ENCODE data around the gene C12orf43. TPM values are rescaled to one million over a fixed set of nuclear protein-coding genes. Genes with fewer than 3 reads are reported as not detected.

Gene C12orf43
- total RNA-seq, 1 donor from 2014 or later = 16.5 TPM

- no peak for TF ChIP-seq CTCF (IDR thresholded peaks at IDR 0.05; ENCODE audit: insufficient read depth, low read length, poor library complexity, severe bottlenecking)
- Histone ChIP-seq H3K36me3 (ENCODE audit: control insufficient read depth, insufficient read depth, low read length) (no peaks in the 10 kb centered on the region), H3K4me3 (ENCODE audit: low read depth, low read length) (no peak overlapping the region), H3K27me3 (ENCODE audit: control insufficient read depth, insufficient read depth, low read length) (no peaks in the 10 kb centered on the region)
- DNase-seq (ENCODE audit: low read depth) = no peak
Measured at GRCh38 chr12:120988234-120988633, 28.1 kb downstream of the C12orf43 start.

GRCh38 chr12:120984351-120984898 is 31.9 kb downstream of the C12orf43 start:
- H3K36me3 ChIP-seq (ENCODE audit: control insufficient read depth, insufficient read depth, low read length) = no peaks in the 10 kb centered on the region
- no peak for TF ChIP-seq CTCF (IDR thresholded peaks at IDR 0.05; ENCODE audit: insufficient read depth, low read length, poor library complexity, severe bottlenecking)
- no peaks in the 10 kb centered on the region for H3K27me3 ChIP-seq (ENCODE audit: control insufficient read depth, insufficient read depth, low read length)
- no peak for DNase-seq (ENCODE audit: low read depth)
- no peak overlapping the region for H3K4me3 ChIP-seq (ENCODE audit: low read depth, low read length)

- DNase-seq (ENCODE audit: low read depth) = no peak
- Histone ChIP-seq H3K27me3 (ENCODE audit: control insufficient read depth, insufficient read depth, low read length) (no peaks in the 10 kb centered on the region), H3K36me3 (ENCODE audit: control insufficient read depth, insufficient read depth, low read length) (no peaks in the 10 kb centered on the region), H3K4me3 (ENCODE audit: low read depth, low read length) (no peak overlapping the region)
- no peak for TF ChIP-seq CTCF (IDR thresholded peaks at IDR 0.05; ENCODE audit: insufficient read depth, low read length, poor library complexity, severe bottlenecking)
Measured at GRCh38 chr12:120983759-120984158, 32.5 kb downstream of the C12orf43 start.

- H3K4me3 ChIP-seq (ENCODE audit: low read depth, low read length) = no peak overlapping the region
- H3K36me3 ChIP-seq (ENCODE audit: control insufficient read depth, insufficient read depth, low read length) = no peaks in the 10 kb centered on the region
- no peak for TF ChIP-seq CTCF (IDR thresholded peaks at IDR 0.05; ENCODE audit: insufficient read depth, low read length, poor library complexity, severe bottlenecking)
- no peaks in the 10 kb centered on the region for H3K27me3 ChIP-seq (ENCODE audit: control insufficient read depth, insufficient read depth, low read length)
- no peak for DNase-seq (ENCODE audit: low read depth)
Measured at GRCh38 chr12:120982659-120983058, 33.6 kb downstream of the C12orf43 start.

GRCh38 chr12:120981407-120981941 is 34.8 kb downstream of the C12orf43 start:
- DNase-seq (ENCODE audit: low read depth) = no peak
- TF ChIP-seq CTCF (IDR thresholded peaks at IDR 0.05; ENCODE audit: insufficient read depth, low read length, poor library complexity, severe bottlenecking) = no peak
- Histone ChIP-seq H3K4me3 (ENCODE audit: low read depth, low read length) (no peak overlapping the region), H3K27me3 (ENCODE audit: control insufficient read depth, insufficient read depth, low read length) (no peaks in the 10 kb centered on the region), H3K36me3 (ENCODE audit: control insufficient read depth, insufficient read depth, low read length) (no peaks in the 10 kb centered on the region)

GRCh38 chr12:120980800-120981368 is 35.4 kb downstream of the C12orf43 start:
- peak overlapping the region; percentile 16 for H3K4me3 ChIP-seq (ENCODE audit: low read depth, low read length)
- H3K36me3 ChIP-seq (ENCODE audit: control insufficient read depth, insufficient read depth, low read length) = no peaks in the 10 kb centered on the region
- no peak for TF ChIP-seq CTCF (IDR thresholded peaks at IDR 0.05; ENCODE audit: insufficient read depth, low read length, poor library complexity, severe bottlenecking)
- no peak for DNase-seq (ENCODE audit: low read depth)
- no peaks in the 10 kb centered on the region for H3K27me3 ChIP-seq (ENCODE audit: control insufficient read depth, insufficient read depth, low read length)
